NCI-H2227 (cell line): ENCODE results near the gene TTC33.
"Not testable (repeated sequence)": the region's sequence is repeated elsewhere in the genome, so short reads cannot be mapped to it uniquely, and the experiment has no call there.

Source experiments
- DNase-seq: peaks from one replicate; lab custom pipeline; 2025; ENCODE audit not compliant: unreplicated experiment; lab: John Stamatoyannopoulos, UW

TTC33 gene

GRCh38 chr5:40755407-40756365 is at the start of gene TTC33:
TSS of gene TTC33 (minus strand) at chr5:40755961. CDS start at chr5:40747018, 8,943 bp downstream.
- peak; percentile 98 for DNase-seq

GRCh38 chr5:40801771-40802562 is 46.2 kb upstream of the TTC33 start:
- DNase-seq, result no peak

- DNase-seq, result no peak
Measured at GRCh38 chr5:40799258-40799657, 43.5 kb upstream of the TTC33 start.

GRCh38 chr5:40798801-40799210 is 43.0 kb upstream of the TTC33 start:
- no peak for DNase-seq

GRCh38 chr5:40798012-40798800 is 42.4 kb upstream of the TTC33 start, which contains the start of gene PRKAA1:
TSS of gene PRKAA1 (minus strand) at chr5:40798374. CDS start at chr5:40798189, 185 bp downstream.
- DNase-seq, result peak; percentile 97

GRCh38 chr5:40797273-40798011 is 41.7 kb upstream of the TTC33 start:
- peak; percentile 91 for DNase-seq

- no peak for DNase-seq
Measured at GRCh38 chr5:40796487-40796889, 40.7 kb upstream of the TTC33 start.

- DNase-seq, result not testable (repeated sequence)
Measured at GRCh38 chr5:40794877-40795276, 39.1 kb upstream of the TTC33 start.

- not testable (repeated sequence) for DNase-seq
Measured at GRCh38 chr5:40794340-40794739, 38.6 kb upstream of the TTC33 start.

GRCh38 chr5:40792691-40793090 is 36.9 kb upstream of the TTC33 start:
- DNase-seq, result not testable (repeated sequence)

- DNase-seq, result no peak
Measured at GRCh38 chr5:40791715-40792139, 36.0 kb upstream of the TTC33 start.

GRCh38 chr5:40790947-40791593 is 35.3 kb upstream of the TTC33 start:
- no peak for DNase-seq

GRCh38 chr5:40788941-40789340 is 33.2 kb upstream of the TTC33 start:
- DNase-seq, result not testable (repeated sequence)

GRCh38 chr5:40787986-40788385 is 32.2 kb upstream of the TTC33 start:
- DNase-seq, result no peak

- DNase-seq, result not testable (repeated sequence)
Measured at GRCh38 chr5:40786664-40787063, 30.9 kb upstream of the TTC33 start.

- no peak for DNase-seq
Measured at GRCh38 chr5:40784916-40785315, 29.2 kb upstream of the TTC33 start.

- DNase-seq, result no peak
Measured at GRCh38 chr5:40784027-40784653, 28.4 kb upstream of the TTC33 start.

GRCh38 chr5:40781843-40782409 is 26.2 kb upstream of the TTC33 start:
- no peak for DNase-seq

GRCh38 chr5:40780858-40781257 is 25.1 kb upstream of the TTC33 start:
- DNase-seq, result no peak
